22Rv1 (cell line): ENCODE measurements around the gene RALBP1.
"Not testable (repeated sequence)": the region's sequence is repeated elsewhere in the genome, so short reads cannot be mapped to it uniquely, and the experiment has no call there.

ENCODE experiments used
- H3K27ac ChIP-seq: fragments of 450-650 bp; 2 replicates; pipeline ENCODE4 v1.5.1; 2017
- CTCF ChIP-seq: fragments of 450-650 bp; IDR thresholded peaks from 2 replicates; pipeline ENCODE4 v1.5.1; 2017; ENCODE audit warnings: mild to moderate bottlenecking
- ZFX ChIP-seq: fragments of 450-650 bp; IDR thresholded peaks from 2 replicates; pipeline ENCODE4 v1.6.1; 2017; ENCODE audit warnings: antibody characterized with exemption, borderline replicate concordance

Gene RALBP1

GRCh38 chr18:9475643-9476591 lies 604 bp downstream of the RALBP1 start:
- H3K27ac ChIP-seq: peak overlapping the region; percentile 92
- TF ChIP-seq CTCF (no peak), ZFX (no peak)

GRCh38 chr18:9476949-9477348 lies 1.6 kb downstream of the RALBP1 start:
- H3K27ac ChIP-seq: peak overlapping the region; percentile 92

GRCh38 chr18:9477509-9477908 lies 2.2 kb downstream of the RALBP1 start:
- H3K27ac ChIP-seq: peak overlapping the region; percentile 92; the same call in 1 of the 2 replicates
- no peak for TF ChIP-seq CTCF
- TF ChIP-seq ZFX: no peak

- no peak overlapping the region for H3K27ac ChIP-seq
- TF ChIP-seq ZFX (no peak), CTCF (no peak)
Measured at GRCh38 chr18:9478545-9478944, 3.2 kb downstream of the RALBP1 start.

GRCh38 chr18:9482790-9483189 lies 7.5 kb downstream of the RALBP1 start:
- no peak for TF ChIP-seq CTCF
- TF ChIP-seq ZFX: no peak
- H3K27ac ChIP-seq: no peak overlapping the region

GRCh38 chr18:9483526-9483925 lies 8.2 kb downstream of the RALBP1 start:
- no peak for TF ChIP-seq CTCF
- TF ChIP-seq ZFX: no peak
- H3K27ac ChIP-seq: no peak overlapping the region

GRCh38 chr18:9484856-9485255 lies 9.5 kb downstream of the RALBP1 start:
- H3K27ac ChIP-seq: not testable (repeated sequence)

GRCh38 chr18:9488538-9488937 lies 13.2 kb downstream of the RALBP1 start:
- no peak overlapping the region for H3K27ac ChIP-seq
- no peak for TF ChIP-seq ZFX
- no peak for TF ChIP-seq CTCF
